ENCODE measurements around the gene SLC25A27. TPM values are rescaled to one million over a fixed set of nuclear protein-coding genes. Genes with fewer than 3 reads are reported as not detected.

Gene SLC25A27
- total and polyA plus RNA-seq, 2 experiments from 2014 or later = 2.4 to 3.0 TPM

GRCh38 chr6:46637145-46637544 lies 15.6 kb upstream of the SLC25A27 start:
- in situ Hi-C loops (cut with MboI) = no loop called here
- Histone ChIP-seq H3F3A (ENCODE audit: insufficient read depth) (peaks cover 5% of the 10 kb centered on the region; the same call in 1 of the 2 replicates), H4K20me1 (ENCODE audit: insufficient read depth) (no peaks in the 10 kb centered on the region), H3K36me3 (ENCODE audit: low read depth) (no peaks in the 10 kb centered on the region), H3K27ac (peak overlapping the region; percentile 79), H3K4me2 (ENCODE audit: unreplicated experiment) (peak overlapping the region; percentile 60), H2AFZ (peak overlapping the region; percentile 46), H3K4me1 (ENCODE audit: insufficient read depth) (peaks cover 12% of the 10 kb centered on the region), H3K27me3 (replicated peaks; ENCODE audit: insufficient read depth) (no peaks in the 10 kb centered on the region), H3K9me2 (ENCODE audit: insufficient read depth) (no peaks in the 10 kb centered on the region), H3K4me3 (no peak overlapping the region), H3K9me3 (ENCODE audit: low read depth) (no peaks in the 10 kb centered on the region), H3K79me2 (ENCODE audit: insufficient read depth) (no peaks in the 10 kb centered on the region), H3K9ac (peak overlapping the region; percentile 65)
- 20 to 22% methylated on average over 5 of the region's 5 CpGs for WGBS, 2 experiments (ENCODE audit: low coverage in 1 of 2, low lambda C conversion rate in 2 of 2, missing lambda C conversion rate in 2 of 2)
- no peak for TF ChIP-seq EZH2phosphoT487 (IDR thresholded peaks at IDR 0.05; ENCODE audit: insufficient read depth, low read depth)
- no peak for TF ChIP-seq EZH2 (IDR thresholded peaks at IDR 0.05; ENCODE audit: insufficient read depth, poor library complexity, severe bottlenecking)
- peak; percentile 97 for DNase-seq

GRCh38 chr6:46637933-46638332 lies 14.8 kb upstream of the SLC25A27 start:
- Histone ChIP-seq H3K9me3 (ENCODE audit: low read depth) (no peaks in the 10 kb centered on the region), H3F3A (ENCODE audit: insufficient read depth) (peaks cover 5% of the 10 kb centered on the region; the same call in 1 of the 2 replicates), H3K36me3 (ENCODE audit: low read depth) (no peaks in the 10 kb centered on the region), H3K4me3 (no peak overlapping the region), H2AFZ (peak overlapping the region; percentile 46), H4K20me1 (ENCODE audit: insufficient read depth) (no peaks in the 10 kb centered on the region), H3K9ac (peak overlapping the region; percentile 48), H3K9me2 (ENCODE audit: insufficient read depth) (no peaks in the 10 kb centered on the region), H3K27me3 (replicated peaks; ENCODE audit: insufficient read depth) (no peaks in the 10 kb centered on the region), H3K79me2 (ENCODE audit: insufficient read depth) (no peaks in the 10 kb centered on the region), H3K4me1 (ENCODE audit: insufficient read depth) (peaks cover 12% of the 10 kb centered on the region), H3K27ac (peak overlapping the region; percentile 53), H3K4me2 (ENCODE audit: unreplicated experiment) (no peak overlapping the region)
- in situ Hi-C loops (cut with MboI) = no loop called here
- no peak for DNase-seq
- WGBS, 2 experiments (ENCODE audit: low coverage in 1 of 2, low lambda C conversion rate in 2 of 2, missing lambda C conversion rate in 2 of 2) = 100% methylated on average over 1 of the region's 1 CpG
- TF ChIP-seq EZH2 (IDR thresholded peaks at IDR 0.05; ENCODE audit: insufficient read depth, poor library complexity, severe bottlenecking) (no peak), EZH2phosphoT487 (IDR thresholded peaks at IDR 0.05; ENCODE audit: insufficient read depth, low read depth) (no peak)

GRCh38 chr6:46638650-46639049 lies 14.1 kb upstream of the SLC25A27 start:
- no peaks in the 10 kb centered on the region for H4K20me1 ChIP-seq (ENCODE audit: insufficient read depth)
- H3K9me3 ChIP-seq (ENCODE audit: low read depth) = no peaks in the 10 kb centered on the region
- no peak overlapping the region for H3K9ac ChIP-seq
- H2AFZ ChIP-seq = no peak overlapping the region
- H3K4me3 ChIP-seq = no peak overlapping the region
- no peaks in the 10 kb centered on the region for H3K27me3 ChIP-seq (replicated peaks; ENCODE audit: insufficient read depth)
- no peak overlapping the region for H3K27ac ChIP-seq
- no peaks in the 10 kb centered on the region for H3K79me2 ChIP-seq (ENCODE audit: insufficient read depth)
- peaks cover 12% of the 10 kb centered on the region for H3K4me1 ChIP-seq (ENCODE audit: insufficient read depth)
- WGBS, 2 experiments (ENCODE audit: low coverage in 1 of 2, low lambda C conversion rate in 2 of 2, missing lambda C conversion rate in 2 of 2) = 86 to 93% methylated on average over 2 of the region's 2 CpGs
- DNase-seq = peak; percentile 32
- no peaks in the 10 kb centered on the region for H3K36me3 ChIP-seq (ENCODE audit: low read depth)
- no peak overlapping the region for H3K4me2 ChIP-seq (ENCODE audit: unreplicated experiment)
- in situ Hi-C loops (cut with MboI) = no loop called here
- H3F3A ChIP-seq (ENCODE audit: insufficient read depth) = peaks cover 5% of the 10 kb centered on the region; the same call in 1 of the 2 replicates
- H3K9me2 ChIP-seq (ENCODE audit: insufficient read depth) = no peaks in the 10 kb centered on the region
- TF ChIP-seq EZH2phosphoT487 (IDR thresholded peaks at IDR 0.05; ENCODE audit: insufficient read depth, low read depth) (no peak), EZH2 (IDR thresholded peaks at IDR 0.05; ENCODE audit: insufficient read depth, poor library complexity, severe bottlenecking) (no peak)

- TF ChIP-seq EZH2phosphoT487 (IDR thresholded peaks at IDR 0.05; ENCODE audit: insufficient read depth, low read depth) (no peak), EZH2 (IDR thresholded peaks at IDR 0.05; ENCODE audit: insufficient read depth, poor library complexity, severe bottlenecking) (no peak)
- Histone ChIP-seq H4K20me1 (ENCODE audit: insufficient read depth) (no peaks in the 10 kb centered on the region), H3K9me2 (ENCODE audit: insufficient read depth) (no peaks in the 10 kb centered on the region), H3K4me2 (ENCODE audit: unreplicated experiment) (no peak overlapping the region), H3K36me3 (ENCODE audit: low read depth) (no peaks in the 10 kb centered on the region), H3F3A (ENCODE audit: insufficient read depth) (no peaks in the 10 kb centered on the region), H2AFZ (no peak overlapping the region), H3K9ac (no peak overlapping the region), H3K27me3 (replicated peaks; ENCODE audit: insufficient read depth) (no peaks in the 10 kb centered on the region), H3K9me3 (ENCODE audit: low read depth) (no peaks in the 10 kb centered on the region), H3K79me2 (ENCODE audit: insufficient read depth) (no peaks in the 10 kb centered on the region), H3K4me3 (no peak overlapping the region), H3K27ac (no peak overlapping the region), H3K4me1 (ENCODE audit: insufficient read depth) (no peaks in the 10 kb centered on the region)
- DNase-seq = peak; percentile 8
- in situ Hi-C loops (cut with MboI) = no loop called here
- WGBS, 2 experiments (ENCODE audit: low coverage in 1 of 2, low lambda C conversion rate in 2 of 2, missing lambda C conversion rate in 2 of 2) = 83 to 85% methylated on average over 4 of the region's 4 CpGs
These were observed 9.6 kb upstream of the SLC25A27 start for GRCh38 chr6:46642928-46643751.

Data from GM23248 (cell line).